A673 (cell line): ENCODE measurements around the gene SLC12A1.

Experiments used
- CTCF ChIP-seq: fragments of 300-800, 200-600 bp; sonication (generic); conservative IDR thresholded peaks from 2 replicates; pipeline ENCODE4 v1.5.1; 2017; ENCODE audit warnings: low read depth, mild to moderate bottlenecking, antibody characterized with exemption, low read length, moderate library complexity, mixed read lengths
- EZH2 ChIP-seq: fragments of 200-600 bp; sonication (generic); IDR thresholded peaks from 2 replicates; pipeline ENCODE4 v1.6.1; 2017; ENCODE audit warnings: borderline replicate concordance, low read depth, mild to moderate bottlenecking, mixed read lengths, antibody characterized with exemption, low read length; ENCODE audit not compliant: poor library complexity, severe bottlenecking

GRCh38 chr15:48300038-48300437, 93.9 kb downstream of the SLC12A1 start:
- TF ChIP-seq CTCF, result no peak
- TF ChIP-seq EZH2, result no peak
